GM12801 (cell line): Measurements from ENCODE around the gene CA4.

Experiments
- TF ChIP-seq, protein P1 (sequence below): IDR thresholded peaks from one replicate; pipeline ENCODE4 v1.5.1; 2011; ENCODE audit warnings: control low read depth; ENCODE audit not compliant: insufficient read length; ENCODE audit errors: extremely low read depth

CA4 gene

DNA sequence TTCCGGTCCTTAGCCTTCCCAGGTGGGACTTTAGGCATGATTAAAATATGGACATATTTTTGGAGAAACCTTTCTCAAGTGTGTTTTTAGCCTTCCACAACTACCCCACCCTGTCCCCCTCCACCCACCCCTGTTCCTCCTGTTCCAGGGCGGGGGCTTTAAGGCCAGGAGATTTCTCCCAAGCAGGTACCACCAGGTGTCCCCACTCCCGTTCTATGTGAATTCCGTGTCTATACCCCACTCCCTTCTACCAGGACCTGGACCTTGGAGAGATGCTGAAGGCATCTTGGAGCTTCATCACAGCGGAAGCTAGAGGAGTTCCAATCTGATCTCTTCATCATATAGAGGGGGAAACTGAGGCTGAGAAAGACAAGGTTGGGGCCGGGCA is 9.7 kb downstream of the CA4 start:
- TF ChIP-seq, protein P1, sequence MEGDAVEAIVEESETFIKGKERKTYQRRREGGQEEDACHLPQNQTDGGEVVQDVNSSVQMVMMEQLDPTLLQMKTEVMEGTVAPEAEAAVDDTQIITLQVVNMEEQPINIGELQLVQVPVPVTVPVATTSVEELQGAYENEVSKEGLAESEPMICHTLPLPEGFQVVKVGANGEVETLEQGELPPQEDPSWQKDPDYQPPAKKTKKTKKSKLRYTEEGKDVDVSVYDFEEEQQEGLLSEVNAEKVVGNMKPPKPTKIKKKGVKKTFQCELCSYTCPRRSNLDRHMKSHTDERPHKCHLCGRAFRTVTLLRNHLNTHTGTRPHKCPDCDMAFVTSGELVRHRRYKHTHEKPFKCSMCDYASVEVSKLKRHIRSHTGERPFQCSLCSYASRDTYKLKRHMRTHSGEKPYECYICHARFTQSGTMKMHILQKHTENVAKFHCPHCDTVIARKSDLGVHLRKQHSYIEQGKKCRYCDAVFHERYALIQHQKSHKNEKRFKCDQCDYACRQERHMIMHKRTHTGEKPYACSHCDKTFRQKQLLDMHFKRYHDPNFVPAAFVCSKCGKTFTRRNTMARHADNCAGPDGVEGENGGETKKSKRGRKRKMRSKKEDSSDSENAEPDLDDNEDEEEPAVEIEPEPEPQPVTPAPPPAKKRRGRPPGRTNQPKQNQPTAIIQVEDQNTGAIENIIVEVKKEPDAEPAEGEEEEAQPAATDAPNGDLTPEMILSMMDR = no peak

DNA sequence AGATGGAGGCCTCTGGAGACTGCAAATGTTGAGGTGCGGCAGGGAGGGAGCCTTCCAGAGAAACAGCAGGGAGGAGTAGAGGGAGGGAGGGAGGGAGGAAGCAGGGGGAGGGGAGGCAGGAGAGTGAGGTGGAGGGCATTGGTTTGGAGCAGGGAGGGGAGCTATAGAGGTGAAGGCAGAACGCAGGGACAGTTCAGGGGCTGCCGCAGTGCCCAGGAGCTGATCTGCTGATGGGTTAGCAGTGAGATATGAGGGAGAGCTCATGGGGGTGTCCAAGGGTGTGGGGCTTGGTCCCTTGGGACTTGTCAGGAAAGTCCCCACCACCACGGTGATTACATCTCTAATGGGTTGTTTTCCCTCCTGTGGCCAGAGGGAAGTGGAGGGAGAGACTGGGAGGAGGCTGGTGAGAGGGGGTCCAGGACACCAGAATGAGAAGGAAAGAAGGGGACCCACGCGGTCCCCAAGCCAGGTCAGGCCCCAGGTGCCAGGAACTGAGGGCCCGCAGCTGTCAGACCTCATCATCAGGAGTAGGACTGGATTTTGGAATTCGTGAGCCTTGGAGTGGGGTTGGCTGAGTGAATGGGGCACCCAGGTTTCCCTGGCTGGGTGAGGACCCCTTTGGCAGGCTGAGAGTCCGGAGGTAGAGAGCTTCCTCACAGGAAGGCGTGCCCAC is 11.2 kb downstream of the CA4 start:
- TF ChIP-seq, protein P1 = no peak

DNA sequence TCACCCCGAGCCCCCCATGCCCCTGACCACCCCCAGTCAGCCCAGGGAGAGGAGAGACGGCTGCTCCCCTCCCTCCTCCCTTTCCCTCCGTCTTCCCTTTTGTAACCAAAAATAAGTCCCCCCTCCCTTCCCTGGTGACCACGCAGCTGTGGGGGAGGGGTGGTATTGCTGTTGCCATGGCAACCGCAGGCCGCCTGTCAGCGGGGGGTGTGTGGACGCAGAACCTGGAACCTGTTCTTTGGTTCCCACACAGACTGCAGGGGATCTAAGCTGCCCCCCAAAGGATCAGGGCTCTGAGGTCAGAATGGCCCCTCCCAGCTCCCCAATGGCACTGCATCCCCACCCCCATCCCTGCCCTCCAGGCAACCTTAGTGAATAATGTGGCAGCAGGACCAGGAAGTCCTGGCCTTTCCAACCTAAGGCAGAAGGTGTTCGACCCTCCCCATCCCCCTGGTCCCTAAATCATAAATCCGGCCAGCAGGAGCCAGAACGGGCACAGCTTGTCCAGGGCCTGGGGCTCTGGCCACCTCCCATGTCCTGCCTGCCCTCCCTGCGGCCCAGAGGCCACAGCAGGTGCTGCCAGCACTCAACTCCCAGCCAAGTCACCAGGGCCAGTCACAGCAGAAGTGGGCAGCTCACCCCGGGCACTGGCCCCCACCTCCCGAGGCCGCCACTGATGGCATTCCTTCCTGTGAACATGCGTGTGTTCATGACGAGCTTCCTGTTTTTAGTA is 12.0 kb downstream of the CA4 start:
- TF ChIP-seq, protein P1 = no peak

DNA sequence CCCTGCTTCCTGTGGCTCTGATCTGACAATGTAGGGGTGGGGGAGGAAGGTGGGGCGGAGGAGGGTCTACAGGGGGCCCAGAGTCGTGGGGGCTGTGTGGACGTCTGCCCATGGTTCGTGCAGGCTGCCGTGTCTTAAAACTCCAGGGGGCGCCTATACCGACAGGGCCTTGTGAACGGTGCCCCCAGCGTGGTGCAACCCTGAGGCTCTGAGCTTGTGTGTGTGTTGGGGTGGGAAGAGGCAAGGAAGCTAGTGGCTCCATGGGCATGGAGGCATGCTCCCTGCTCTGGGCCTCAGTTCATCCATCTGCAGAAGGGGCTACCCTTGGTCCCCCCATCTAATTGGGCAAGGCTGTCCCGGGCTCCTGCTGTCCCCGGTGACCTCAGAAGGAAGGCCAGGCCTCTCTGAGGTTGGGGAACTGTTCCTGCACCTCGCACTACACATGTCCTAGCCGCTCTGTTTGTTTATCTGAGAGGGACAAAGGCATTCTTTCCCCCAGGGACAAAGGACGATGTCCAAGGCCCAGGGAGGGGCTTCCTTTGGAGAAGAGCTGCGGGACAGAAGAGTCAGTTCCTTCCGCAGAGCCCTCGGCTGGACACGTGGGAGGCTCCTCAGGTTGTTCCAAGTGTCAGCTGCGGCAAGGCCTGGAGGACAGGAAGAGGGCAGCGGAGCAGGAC is 13.5 kb downstream of the CA4 start:
- TF ChIP-seq, protein P1 = no peak

DNA sequence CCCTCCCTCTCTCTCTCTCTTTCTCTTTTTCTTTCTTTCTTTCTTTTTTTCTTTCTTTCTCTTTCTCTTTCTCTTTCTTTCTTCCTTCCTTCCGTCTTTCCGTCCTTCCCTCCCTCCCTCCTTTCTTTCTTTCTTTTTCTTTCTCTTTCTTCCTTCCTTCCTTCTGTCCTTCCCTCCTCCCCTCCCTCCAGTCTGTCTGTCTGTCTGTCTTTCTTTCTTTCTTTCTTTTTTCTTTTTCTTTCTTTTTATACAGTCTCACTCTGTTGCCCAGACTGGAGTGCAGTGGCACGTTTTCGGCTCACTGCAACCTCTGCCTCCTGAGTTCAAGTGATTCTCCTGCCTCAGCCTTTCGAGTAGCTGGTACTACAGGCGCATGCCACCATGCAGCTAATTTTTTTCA is 14.4 kb downstream of the CA4 start:
- TF ChIP-seq, protein P1 = no peak

DNA sequence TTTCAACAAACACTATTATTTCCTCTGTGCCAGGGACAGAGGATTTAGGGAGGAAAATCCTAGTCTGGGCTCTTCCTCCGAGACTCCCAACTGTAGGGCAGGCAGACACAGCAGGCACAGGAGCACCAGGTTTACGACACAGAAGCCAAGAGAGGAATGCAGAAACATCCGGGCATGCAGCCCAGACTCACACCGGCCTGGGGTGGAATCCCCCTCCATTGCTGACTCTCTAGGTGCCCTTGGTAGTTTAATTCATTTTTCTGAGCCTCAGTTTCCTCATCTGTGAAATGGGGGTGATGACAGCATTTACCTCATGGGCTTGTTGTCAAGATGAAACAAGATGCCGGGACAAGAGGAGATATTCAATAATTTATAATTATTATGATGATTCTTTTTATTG is 14.9 kb downstream of the CA4 start:
- TF ChIP-seq, protein P1 = no peak

DNA sequence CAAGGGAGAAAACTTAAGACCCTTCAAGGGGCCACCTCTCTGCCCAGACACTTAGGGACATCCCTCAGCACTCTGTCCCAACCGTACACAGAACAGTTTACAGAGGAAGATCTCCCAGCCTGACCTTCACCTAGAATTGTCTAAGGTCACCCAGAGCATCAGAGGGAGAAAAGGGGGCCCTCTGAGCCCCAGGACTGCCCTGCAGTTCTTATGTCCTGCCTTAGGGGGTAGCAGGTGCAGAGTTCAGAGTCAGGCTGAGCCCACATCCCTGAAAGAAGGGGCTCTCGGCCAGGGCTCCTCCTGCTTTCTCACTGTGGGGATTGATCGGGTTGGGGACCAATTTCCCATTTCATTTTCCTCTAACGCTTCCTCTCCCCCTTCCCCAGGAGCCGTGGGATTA is 15.4 kb downstream of the CA4 start:
- TF ChIP-seq, protein P1 = no peak
